ENCODE data around the gene MYEOV. TPM values are rescaled to one million over a fixed set of nuclear protein-coding genes. Genes with fewer than 3 reads are reported as not detected.

Gene MYEOV
- total RNA-seq, 4 donors from 2014 or later = 0.35 to 1.4 TPM; not detected in 2

DNA sequence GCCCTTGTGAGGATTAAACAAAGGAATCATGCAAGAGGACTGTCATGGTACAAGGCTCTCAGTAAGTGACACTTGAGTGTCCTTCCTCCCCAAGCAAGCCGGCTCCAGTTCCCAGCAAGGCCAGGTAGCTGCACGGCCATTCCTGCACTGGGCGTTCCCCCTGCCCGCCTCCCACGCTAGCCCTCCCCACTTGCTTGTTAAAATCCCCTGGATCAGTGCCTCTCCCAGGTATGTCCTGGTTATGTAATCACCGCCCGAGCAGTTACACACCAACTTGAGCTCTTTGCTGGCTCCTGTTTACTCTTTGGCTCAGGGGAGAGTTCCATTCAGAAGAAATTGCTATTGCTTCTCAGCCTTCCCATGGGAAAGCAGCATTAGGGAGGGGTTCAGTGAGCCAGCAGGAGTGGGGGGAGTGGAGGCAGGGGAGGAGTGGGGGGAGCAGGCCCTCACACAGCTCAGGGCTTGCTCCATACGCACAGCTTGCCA lies 19.4 kb upstream of the MYEOV start:
- DNase-seq = no peak
- no peaks in the 10 kb centered on the region for H3K27me3 ChIP-seq
- no peak overlapping the region for H3K4me3 ChIP-seq
- H3K4me1 ChIP-seq = no peaks in the 10 kb centered on the region
- no peaks in the 10 kb centered on the region for H3K9me3 ChIP-seq
- intact Hi-C loops (cut with DNase I; ENCODE audit: low total_unique reads) = no loop called here
- no peaks in the 10 kb centered on the region for H3K36me3 ChIP-seq
- TF ChIP-seq POLR2A (IDR thresholded peaks at IDR 0.05) = no peak
- TF ChIP-seq, protein P1, sequence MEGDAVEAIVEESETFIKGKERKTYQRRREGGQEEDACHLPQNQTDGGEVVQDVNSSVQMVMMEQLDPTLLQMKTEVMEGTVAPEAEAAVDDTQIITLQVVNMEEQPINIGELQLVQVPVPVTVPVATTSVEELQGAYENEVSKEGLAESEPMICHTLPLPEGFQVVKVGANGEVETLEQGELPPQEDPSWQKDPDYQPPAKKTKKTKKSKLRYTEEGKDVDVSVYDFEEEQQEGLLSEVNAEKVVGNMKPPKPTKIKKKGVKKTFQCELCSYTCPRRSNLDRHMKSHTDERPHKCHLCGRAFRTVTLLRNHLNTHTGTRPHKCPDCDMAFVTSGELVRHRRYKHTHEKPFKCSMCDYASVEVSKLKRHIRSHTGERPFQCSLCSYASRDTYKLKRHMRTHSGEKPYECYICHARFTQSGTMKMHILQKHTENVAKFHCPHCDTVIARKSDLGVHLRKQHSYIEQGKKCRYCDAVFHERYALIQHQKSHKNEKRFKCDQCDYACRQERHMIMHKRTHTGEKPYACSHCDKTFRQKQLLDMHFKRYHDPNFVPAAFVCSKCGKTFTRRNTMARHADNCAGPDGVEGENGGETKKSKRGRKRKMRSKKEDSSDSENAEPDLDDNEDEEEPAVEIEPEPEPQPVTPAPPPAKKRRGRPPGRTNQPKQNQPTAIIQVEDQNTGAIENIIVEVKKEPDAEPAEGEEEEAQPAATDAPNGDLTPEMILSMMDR (IDR thresholded peaks at IDR 0.05) = no peak
- no peak overlapping the region for H3K27ac ChIP-seq

DNA sequence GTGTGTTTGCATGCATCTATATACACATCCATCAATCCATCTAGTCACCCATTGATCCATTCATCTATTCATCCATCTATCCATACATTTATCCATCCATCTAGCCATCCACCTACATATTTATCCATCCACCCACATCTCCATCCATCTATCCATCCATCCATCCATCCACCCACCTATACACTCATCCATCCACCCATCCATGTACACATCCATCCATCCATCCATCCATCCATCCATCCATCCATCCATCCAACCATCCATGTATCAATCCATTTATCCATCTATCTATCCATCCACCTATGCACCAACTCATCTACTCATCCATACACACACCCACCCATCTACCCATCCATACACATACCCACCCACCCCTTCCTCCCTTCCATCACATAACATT lies 18.8 kb upstream of the MYEOV start:
- H3K36me3 ChIP-seq = no peaks in the 10 kb centered on the region
- intact Hi-C loops (cut with DNase I; ENCODE audit: low total_unique reads) = no loop called here
- H3K27ac ChIP-seq = no peak overlapping the region
- H3K4me1 ChIP-seq = no peaks in the 10 kb centered on the region
- H3K4me3 ChIP-seq = no peak overlapping the region
- H3K9me3 ChIP-seq = no peaks in the 10 kb centered on the region
- H3K27me3 ChIP-seq = no peaks in the 10 kb centered on the region
- no peak for TF ChIP-seq POLR2A (IDR thresholded peaks at IDR 0.05)
- TF ChIP-seq, protein P1 (IDR thresholded peaks at IDR 0.05) = no peak
- no peak for DNase-seq

DNA sequence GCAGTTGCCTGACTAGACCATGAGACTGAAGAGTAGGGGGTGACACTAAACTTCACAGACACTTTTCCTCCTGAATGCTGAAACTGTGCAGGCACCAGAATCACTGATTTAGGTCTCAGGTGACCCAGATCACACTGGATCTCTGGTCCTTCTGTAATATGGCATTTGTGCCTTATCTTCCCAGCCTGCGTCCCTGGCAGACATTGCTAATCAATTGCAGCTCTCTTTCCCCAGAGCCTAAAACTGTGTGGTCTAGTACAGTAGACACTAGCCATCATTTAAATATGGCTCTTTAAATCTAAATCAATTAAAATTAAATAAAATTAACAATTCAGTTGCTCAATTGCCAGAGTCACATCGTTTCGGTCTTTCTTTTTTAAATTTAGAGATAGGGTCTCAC lies 17.8 kb upstream of the MYEOV start:
- no peak for TF ChIP-seq POLR2A (IDR thresholded peaks at IDR 0.05)
- TF ChIP-seq, protein P1 (IDR thresholded peaks at IDR 0.05) = no peak
- H3K9me3 ChIP-seq = no peaks in the 10 kb centered on the region
- no peaks in the 10 kb centered on the region for H3K27me3 ChIP-seq
- H3K4me3 ChIP-seq = no peak overlapping the region
- H3K4me1 ChIP-seq = no peaks in the 10 kb centered on the region
- intact Hi-C loops (cut with DNase I; ENCODE audit: low total_unique reads) = no loop called here
- H3K27ac ChIP-seq = no peak overlapping the region
- DNase-seq = no peak
- no peaks in the 10 kb centered on the region for H3K36me3 ChIP-seq

DNA sequence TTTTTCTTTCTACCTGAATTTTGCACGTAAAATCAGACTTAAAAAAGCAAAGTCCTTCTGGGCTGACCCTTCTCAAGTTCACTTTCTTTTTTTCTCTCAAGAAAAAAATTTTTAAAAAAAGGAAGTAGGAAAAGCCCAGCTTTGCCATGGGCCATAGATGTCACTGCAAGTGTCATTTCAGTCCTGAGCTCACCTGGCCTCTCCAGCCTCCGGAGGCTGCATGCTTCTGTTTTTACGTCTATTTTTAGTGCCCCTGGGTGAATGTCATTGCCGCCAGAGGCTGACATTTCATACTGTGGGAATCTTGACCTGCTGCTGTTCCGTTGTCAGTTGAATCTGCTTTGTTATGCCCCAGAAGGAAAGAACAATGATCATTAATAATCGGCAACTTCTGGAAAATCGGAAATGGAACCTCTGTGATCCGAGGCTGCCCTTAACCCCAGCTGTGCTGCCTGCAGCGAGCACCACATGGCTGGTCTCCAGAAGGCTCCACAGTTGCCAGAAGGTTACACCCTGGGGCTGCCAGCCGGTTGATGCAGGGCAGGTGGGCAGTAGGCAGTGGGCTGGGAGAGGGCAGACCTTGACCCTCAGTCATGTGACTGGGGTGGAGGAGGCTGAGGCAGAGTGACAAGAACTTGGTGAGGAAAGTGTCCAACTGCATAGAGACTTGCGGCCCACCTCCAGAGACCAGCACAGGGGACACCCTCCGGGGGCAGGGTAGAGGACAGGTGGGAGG lies 16.7 kb upstream of the MYEOV start:
- no peaks in the 10 kb centered on the region for H3K36me3 ChIP-seq
- intact Hi-C loops (cut with DNase I; ENCODE audit: low total_unique reads) = no loop called here
- no peak overlapping the region for H3K4me3 ChIP-seq
- H3K4me1 ChIP-seq = no peaks in the 10 kb centered on the region
- TF ChIP-seq POLR2A (IDR thresholded peaks at IDR 0.05) = no peak
- TF ChIP-seq, protein P1 (IDR thresholded peaks at IDR 0.05) = no peak
- H3K9me3 ChIP-seq = no peaks in the 10 kb centered on the region
- DNase-seq = no peak
- no peaks in the 10 kb centered on the region for H3K27me3 ChIP-seq
- H3K27ac ChIP-seq = no peak overlapping the region

DNA sequence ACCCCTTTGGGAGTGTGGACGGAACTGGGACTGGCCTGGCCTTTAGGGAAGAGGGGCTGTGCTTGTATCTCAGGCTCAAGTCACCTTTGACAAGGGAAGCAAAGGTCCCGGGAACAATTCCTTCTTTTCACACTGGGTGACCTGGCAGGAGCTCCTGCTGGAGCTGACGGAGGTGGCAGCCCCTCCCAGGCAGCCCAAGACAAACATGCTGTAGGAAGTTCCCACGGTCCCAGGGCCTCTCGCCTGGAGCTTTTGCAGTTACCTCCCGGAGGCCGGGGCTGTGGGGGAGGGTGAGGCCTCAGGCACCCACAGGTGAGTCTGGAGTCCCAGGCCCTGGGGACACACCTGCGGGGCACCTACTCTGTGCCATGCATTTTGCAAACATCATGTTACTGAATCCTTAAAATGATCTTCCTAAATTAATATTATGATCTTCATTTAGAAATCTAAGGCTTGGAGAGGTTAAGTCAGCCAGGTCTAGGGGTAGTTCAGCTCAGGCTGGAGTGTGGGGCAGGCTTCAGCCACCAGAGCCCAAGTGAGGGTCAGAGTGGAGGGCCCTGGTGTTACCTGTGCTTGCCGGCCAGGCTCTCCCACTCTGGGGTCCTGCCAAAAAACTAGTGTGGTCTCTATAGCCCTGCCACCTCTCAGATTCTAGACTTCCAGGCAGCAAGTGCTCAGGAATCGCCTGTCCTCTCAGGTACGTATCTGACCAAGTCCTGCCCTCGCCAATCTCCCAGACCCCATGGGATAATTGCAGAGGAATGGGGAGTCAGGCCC lies 15.7 kb upstream of the MYEOV start:
- Histone ChIP-seq H3K36me3 (no peaks in the 10 kb centered on the region), H3K27ac (no peak overlapping the region), H3K9me3 (no peaks in the 10 kb centered on the region), H3K4me3 (no peak overlapping the region), H3K4me1 (no peaks in the 10 kb centered on the region), H3K27me3 (no peaks in the 10 kb centered on the region)
- no peak for TF ChIP-seq POLR2A (IDR thresholded peaks at IDR 0.05)
- TF ChIP-seq, protein P1 (IDR thresholded peaks at IDR 0.05) = no peak
- no peak for DNase-seq
- intact Hi-C loops (cut with DNase I; ENCODE audit: low total_unique reads) = no loop called here

Measured in uterus (tissue), 4 donors.